GM12892 (cell line): ENCODE results near the gene BPIFB3.

Experiments used
- POLR2A ChIP-seq: IDR thresholded peaks from 2 replicates; pipeline ENCODE4 v1.6.1; 2011; ENCODE audit warnings: low read depth, low read length, control low read depth
- TAF1 ChIP-seq: IDR thresholded peaks from 2 replicates; pipeline ENCODE4 v1.6.1; 2011; ENCODE audit warnings: low read depth, mild to moderate bottlenecking, control low read depth, low read length, borderline replicate concordance

GRCh38 chr20:33070111-33071053, 16.7 kb downstream of the BPIFB3 start:
- TF ChIP-seq POLR2A, result no peak
- no peak for TF ChIP-seq TAF1
